ENCODE data around the gene BCL2L14.
A peak's percentile ranks its signal among the peaks of the same experiment; 100 is the strongest.

The BCL2L14 gene

GRCh38 chr12:12069821-12070548 lies 754 bp upstream of the BCL2L14 start:
- H3K4me3 ChIP-seq (ENCODE audit: low read depth, low read length), result no peak overlapping the region
- DNase-seq (ENCODE audit: low read depth), result no peak
- no peak for TF ChIP-seq CTCF (IDR thresholded peaks at IDR 0.05; ENCODE audit: low read depth, low read length)
- no peak for TF ChIP-seq POLR2A (IDR thresholded peaks at IDR 0.05; ENCODE audit: extremely low read depth, insufficient read length)
- TF ChIP-seq MYC (IDR thresholded peaks at IDR 0.05; ENCODE audit: low read depth, low read length), result no peak
- TF ChIP-seq MAX (IDR thresholded peaks at IDR 0.05; ENCODE audit: low read depth, low read length), result no peak

- TF ChIP-seq MYC (IDR thresholded peaks at IDR 0.05; ENCODE audit: low read depth, low read length) (no peak), MAX (IDR thresholded peaks at IDR 0.05; ENCODE audit: low read depth, low read length) (no peak), POLR2A (IDR thresholded peaks at IDR 0.05; ENCODE audit: extremely low read depth, insufficient read length) (no peak), CTCF (IDR thresholded peaks at IDR 0.05; ENCODE audit: low read depth, low read length) (no peak)
- no peak for DNase-seq (ENCODE audit: low read depth)
- no peak overlapping the region for H3K4me3 ChIP-seq (ENCODE audit: low read depth, low read length)
These were observed 1.5 kb downstream of the BCL2L14 start for GRCh38 chr12:12072064-12072760.

- no peak overlapping the region for H3K4me3 ChIP-seq (ENCODE audit: low read depth, low read length)
- DNase-seq (ENCODE audit: low read depth), result no peak
- TF ChIP-seq MYC (IDR thresholded peaks at IDR 0.05; ENCODE audit: low read depth, low read length) (no peak), MAX (IDR thresholded peaks at IDR 0.05; ENCODE audit: low read depth, low read length) (no peak), POLR2A (IDR thresholded peaks at IDR 0.05; ENCODE audit: extremely low read depth, insufficient read length) (no peak), CTCF (IDR thresholded peaks at IDR 0.05; ENCODE audit: low read depth, low read length) (no peak)
These were observed 8.6 kb downstream of the BCL2L14 start for GRCh38 chr12:12079291-12079690.

GRCh38 chr12:12081836-12082497 lies 11.2 kb downstream of the BCL2L14 start:
- no peak overlapping the region for H3K4me3 ChIP-seq (ENCODE audit: low read depth, low read length)
- DNase-seq (ENCODE audit: low read depth), result peak; percentile 62
- TF ChIP-seq CTCF (IDR thresholded peaks at IDR 0.05; ENCODE audit: low read depth, low read length) (peak; percentile 14), POLR2A (IDR thresholded peaks at IDR 0.05; ENCODE audit: extremely low read depth, insufficient read length) (no peak)

GRCh38 chr12:12083688-12084087 lies 12.9 kb downstream of the BCL2L14 start:
- TF ChIP-seq CTCF (IDR thresholded peaks at IDR 0.05; ENCODE audit: low read depth, low read length) (no peak), POLR2A (IDR thresholded peaks at IDR 0.05; ENCODE audit: extremely low read depth, insufficient read length) (no peak), MYC (IDR thresholded peaks at IDR 0.05; ENCODE audit: low read depth, low read length) (no peak), MAX (IDR thresholded peaks at IDR 0.05; ENCODE audit: low read depth, low read length) (no peak)
- no peak overlapping the region for H3K4me3 ChIP-seq (ENCODE audit: low read depth, low read length)
- no peak for DNase-seq (ENCODE audit: low read depth)

Data from NB4 (cell line).